Superior temporal gyrus (tissue), 1 donor: Measurements from ENCODE around the gene HSF2BP.
"Not testable (repeated sequence)": the region's sequence is repeated elsewhere in the genome, so short reads cannot be mapped to it uniquely, and the experiment has no call there.

Experiments used
- DNase-seq: peaks from one replicate; pipeline ENCODE4 v3.0.0-alpha.2; 2016; ENCODE audit errors: extremely low spot score

The HSF2BP gene

GRCh38 chr21:43659136-43660000 lies at the start of gene HSF2BP, which contains the start of gene RRP1B:
Gene HSF2BP (minus strand): TSS chr21:43659488. CDS start chr21:43658096, 1,392 bp downstream.
Gene RRP1B (plus strand): TSS chr21:43659560. CDS start chr21:43659665, 105 bp downstream.
- DNase-seq: peak; percentile 83

DNA sequence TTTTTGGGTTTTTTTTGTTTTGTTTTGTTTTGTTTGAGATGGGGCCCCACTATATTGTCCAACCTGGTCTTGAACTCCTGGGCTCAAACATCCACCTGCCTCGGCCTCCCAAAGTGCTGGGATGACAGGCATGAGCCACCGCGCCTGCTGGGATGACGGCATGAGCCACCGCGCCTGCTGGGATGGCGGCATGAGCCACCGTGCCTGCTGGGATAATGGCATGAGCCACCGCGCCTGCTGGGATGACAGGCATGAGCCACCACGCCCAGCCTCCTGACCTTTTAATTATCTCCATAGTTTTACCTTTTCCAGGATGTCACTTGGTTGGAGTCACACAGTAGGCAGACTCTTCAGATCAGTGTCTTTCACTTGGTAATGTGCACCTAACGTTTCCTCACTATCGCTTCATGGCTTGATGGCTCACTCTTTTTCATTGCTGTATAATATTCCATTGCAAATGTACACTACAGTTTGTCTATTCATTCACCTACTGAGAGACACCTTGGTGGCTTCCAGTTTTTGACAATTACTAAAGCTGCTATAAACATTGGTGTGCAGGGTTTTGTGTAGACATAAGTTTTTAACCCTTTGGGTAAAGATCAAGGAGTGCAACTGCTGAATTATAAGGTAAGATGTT lies 49.6 kb upstream of the HSF2BP start:
- no peak for DNase-seq

DNA sequence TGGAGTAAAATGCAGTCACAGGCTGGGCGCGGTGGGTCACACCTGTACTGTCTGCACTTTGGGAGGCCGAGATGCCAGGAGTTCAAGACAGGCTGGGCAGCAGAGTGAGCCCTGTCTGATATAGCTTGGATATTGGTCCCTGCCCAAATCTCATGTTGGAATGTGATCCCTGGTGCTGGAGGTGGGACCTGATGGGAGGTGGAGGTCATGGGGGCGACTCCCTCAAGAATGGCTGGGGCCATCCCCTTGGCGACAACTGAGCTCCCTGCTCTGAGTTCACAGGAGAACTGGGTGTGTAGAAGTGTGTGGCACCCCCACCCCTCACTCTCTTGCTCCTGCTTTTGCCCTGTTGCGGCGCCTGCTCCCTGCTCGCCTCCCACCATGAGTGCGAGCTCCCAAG lies 48.2 kb upstream of the HSF2BP start:
- no peak for DNase-seq

- no peak for DNase-seq
Observed at GRCh38 chr21:43703035-43703880, 44.0 kb upstream of the HSF2BP start.

DNA sequence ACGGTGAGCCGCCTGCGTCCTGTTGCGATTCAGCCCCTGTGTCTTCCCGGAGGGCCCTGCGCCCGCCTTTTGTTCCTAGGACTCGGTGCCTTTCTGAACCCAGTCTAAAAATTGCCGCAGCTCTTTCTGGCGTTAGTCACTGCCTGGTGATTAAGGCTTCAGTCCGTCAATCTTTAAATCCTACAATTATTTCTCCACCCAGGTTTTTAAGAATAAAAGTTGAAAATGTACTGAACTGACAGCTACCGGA lies 43.4 kb upstream of the HSF2BP start:
- no peak for DNase-seq

DNA sequence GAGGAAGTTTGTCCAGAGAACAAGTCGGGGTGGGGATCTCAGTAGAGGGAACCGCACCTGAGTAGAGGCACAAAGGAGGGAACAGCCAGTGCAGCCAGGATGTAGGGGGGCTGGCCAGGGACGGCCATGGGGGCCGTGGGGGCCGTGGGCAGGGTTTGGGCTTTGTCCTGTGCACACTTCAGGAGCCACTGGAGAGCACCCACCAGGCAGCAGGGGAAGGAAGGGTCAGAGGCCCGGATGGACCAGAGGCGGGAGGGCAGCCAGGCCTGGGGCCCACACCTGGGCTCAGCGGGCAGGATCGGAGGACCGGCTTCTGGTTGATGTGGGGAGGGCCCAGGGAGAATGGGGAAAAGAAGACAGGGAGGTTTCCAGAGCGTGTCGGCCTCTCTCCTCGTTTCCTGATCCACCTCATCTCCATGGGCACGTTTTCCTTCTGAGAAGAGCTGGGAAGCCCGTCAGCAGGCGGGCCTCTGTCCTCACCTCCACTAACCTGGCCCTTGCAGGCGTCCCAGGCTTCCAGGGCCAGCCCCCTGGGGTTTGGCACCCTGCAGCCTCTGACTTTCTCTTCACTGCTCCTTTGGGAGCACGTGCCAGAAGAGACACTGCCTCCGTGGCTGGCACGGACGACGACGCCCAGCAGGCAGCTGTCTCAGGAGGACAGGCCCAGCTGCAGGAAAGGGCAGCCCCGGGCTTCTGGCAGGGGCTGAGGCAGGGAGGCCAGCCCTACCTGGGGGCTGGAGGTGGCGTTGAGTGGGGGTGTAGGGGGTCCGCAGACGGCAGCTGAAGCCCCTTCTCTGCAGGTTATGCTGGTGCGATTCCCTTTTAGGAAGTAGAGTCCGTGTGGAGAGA lies 42.9 kb upstream of the HSF2BP start:
- DNase-seq: no peak

GRCh38 chr21:43699933-43700599 lies 40.8 kb upstream of the HSF2BP start:
- no peak for DNase-seq

GRCh38 chr21:43699492-43699777 lies 40.1 kb upstream of the HSF2BP start:
- DNase-seq: not testable (repeated sequence)

DNA sequence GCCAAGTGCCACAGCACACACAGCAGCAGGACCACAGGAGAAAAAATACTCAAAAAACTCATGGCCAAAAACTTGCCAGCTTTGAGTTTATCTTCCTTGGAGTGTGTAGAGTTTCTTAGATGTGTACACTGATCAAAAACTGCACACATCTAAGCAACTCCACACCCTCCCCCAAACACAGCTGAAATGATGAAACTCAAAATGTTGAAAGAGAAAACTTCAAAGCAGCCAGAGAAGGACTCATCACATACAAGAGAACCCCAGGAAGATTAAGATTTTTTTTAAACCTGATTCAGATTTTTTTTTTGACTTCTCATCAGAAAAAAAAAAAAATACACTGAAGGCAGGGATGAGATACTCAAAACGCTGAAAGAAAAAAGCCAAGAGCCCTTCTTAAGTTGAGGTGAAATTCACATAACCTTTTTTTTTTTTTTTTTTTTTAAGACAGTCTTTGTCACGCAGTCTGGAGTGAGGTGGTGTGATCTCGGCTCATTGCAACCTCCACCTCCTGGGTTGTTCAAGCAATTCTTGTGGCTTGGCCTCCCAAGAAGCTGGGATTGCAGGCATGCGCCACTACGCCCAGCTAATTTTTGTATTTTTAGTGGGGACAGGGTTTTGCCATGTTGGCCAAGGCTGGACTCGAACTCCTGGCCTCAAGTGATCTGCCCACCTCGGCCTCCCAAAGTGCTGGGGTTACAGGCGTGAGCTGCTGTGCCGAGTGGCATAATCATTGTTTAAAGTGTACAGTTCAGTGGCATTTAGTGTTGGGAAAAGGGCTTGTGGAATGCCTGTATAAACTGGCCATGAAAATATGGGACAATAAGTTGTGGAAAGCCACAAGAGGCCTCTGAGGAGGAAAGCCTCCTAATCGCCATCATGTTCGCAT lies 38.7 kb upstream of the HSF2BP start:
- no peak for DNase-seq

GRCh38 chr21:43696214-43696613 lies 36.9 kb upstream of the HSF2BP start:
- no peak for DNase-seq

GRCh38 chr21:43694437-43695079 lies 35.3 kb upstream of the HSF2BP start:
- no peak for DNase-seq

DNA sequence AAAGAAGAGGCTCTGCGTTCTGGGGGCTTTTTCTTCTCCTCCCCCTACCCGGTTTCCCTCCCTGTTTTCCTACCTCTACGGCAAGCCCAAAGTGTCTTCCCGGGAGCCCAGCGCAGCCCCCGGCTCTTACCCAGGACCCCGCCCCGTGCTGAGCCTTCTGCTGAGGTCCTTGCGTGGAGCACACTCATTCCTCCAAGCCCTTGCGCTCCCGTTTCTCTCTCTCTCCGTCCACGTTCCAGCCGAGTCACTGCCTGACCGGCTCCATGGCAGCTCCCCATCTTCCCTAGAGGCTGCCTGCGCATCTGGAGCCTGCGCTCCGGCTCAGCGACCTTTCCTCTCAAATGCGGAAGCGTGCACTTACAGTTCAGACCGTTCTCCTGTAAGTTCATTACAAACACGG lies 34.7 kb upstream of the HSF2BP start:
- no peak for DNase-seq

DNA sequence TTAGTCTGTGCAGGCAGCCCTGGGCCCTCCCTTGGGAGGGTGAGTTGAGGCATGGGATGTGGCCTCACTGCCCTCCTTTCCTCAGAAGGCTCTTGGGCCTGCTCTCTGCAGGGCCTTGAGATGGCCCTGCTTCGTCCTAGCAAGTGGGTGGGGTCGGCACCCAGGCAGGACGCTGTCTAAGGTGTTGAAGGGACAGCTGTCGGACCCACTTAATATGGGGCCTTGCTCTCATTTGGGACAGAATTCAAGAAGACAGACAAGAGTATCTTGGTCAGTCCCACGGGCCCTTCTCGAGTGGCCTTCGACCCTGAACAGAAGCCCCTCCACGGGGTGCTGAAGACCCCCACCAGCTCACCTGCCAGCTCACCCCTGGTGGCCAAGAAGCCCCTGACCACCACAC lies 33.7 kb upstream of the HSF2BP start:
- DNase-seq: no peak

DNA sequence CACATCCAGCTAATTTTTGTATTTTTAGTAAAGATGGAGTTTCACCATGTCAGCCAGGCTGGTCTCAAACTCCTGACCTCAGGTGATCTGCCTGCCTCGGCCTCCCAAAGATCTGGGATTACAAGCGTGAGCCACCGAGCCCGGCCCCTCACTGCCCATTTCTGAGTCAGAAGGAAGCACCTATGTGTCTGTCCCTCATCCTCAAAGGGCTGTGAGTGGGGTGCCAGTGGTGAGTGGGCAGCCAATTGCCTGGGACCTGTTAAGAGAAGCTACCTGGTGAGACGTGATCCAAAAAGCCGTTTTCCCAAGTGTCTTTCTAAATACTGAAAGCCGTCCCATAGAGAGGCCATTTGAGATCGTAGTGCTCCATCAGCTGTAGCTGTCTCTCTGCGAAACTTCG lies 32.5 kb upstream of the HSF2BP start:
- DNase-seq: no peak

DNA sequence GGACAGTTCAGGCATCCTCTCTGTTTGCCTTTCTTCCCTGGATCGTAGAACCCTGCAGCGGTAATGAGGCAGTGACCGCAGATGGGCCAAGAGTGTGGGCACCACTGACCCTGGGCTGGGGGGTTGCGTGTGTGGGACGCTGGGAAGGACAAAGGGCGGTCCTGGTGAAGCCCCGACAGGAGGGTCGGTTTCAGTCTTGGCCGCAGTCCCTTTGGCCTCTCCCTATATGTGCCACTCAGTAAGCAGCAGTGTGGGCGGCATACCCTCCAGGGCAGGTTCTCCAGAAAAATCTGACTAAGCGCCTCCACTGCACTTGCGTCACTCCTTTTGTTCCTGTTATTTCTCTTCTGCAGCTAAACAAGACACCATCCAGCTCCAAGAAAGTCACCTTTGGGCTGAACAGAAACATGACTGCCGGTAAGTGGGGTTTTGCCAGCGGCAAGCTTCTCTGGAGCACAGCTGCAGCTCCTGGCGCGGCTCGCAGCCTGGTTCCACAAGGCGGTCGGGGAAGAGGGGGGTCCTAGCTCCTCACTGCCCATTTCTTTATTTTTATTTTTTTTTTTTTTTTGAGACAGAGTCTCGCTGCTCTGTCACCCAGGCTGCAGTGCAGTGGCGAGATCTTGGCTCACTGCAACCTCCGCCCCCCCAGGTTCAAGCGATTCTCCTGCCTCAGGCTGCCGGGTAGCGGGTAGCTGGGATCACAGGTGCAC lies 32.0 kb upstream of the HSF2BP start:
- no peak for DNase-seq

DNA sequence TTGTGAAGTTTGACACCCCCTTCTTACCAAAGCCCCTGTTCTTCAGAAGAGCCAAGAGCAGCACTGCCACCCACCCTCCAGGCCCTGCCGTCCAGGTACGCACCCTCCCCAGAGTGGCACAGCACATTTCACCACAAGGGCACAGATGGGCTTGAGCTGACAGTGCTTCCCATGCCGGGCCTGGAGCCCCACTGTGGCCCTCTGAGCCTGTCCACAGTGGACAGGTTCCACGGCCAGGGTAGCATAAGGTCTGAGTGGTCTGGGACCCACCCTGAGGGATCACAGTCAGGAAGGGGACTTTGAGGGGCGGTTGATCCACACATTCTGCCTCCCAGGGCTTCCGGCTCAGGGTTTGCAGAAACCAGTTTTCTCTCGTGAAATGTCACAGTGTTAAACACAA lies 31.1 kb upstream of the HSF2BP start:
- no peak for DNase-seq

DNA sequence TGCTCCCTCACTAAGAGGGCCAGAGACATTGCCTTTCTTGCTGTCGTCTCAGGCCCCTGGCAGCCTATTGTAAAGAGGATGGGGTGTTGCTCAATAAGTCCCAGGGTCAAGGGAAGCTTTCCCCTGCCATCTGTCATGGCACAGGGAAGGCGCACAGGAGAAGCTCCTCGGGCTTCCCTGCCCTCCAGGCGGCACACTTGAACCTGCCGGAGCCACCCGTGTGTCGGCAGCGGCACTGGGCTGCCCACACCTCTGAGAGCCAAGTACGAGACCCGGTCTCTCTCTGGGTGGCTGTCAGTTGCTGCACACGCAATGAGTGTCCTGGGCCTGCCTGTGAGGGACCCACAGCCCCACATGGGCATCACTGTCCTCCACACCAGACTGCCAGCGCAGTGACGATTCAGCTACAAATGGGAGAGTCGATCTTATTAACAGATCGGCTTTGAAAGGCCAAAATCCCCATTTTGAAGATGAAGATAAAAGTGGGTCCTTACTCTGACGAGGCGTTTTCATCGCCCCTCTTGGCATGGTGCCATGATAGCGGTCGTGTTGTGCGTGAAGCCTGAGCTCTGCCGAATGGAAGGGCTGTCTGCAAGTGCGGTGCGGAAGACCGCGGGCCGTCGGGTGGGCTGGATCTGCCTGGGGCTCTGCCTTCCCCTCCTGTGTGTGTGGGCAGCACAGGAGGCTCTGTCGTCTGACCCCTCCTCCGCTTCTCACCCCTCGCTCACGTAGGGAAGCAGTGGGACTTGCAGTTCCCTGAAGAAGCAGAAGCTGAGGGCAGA lies 30.5 kb upstream of the HSF2BP start:
- no peak for DNase-seq

DNA sequence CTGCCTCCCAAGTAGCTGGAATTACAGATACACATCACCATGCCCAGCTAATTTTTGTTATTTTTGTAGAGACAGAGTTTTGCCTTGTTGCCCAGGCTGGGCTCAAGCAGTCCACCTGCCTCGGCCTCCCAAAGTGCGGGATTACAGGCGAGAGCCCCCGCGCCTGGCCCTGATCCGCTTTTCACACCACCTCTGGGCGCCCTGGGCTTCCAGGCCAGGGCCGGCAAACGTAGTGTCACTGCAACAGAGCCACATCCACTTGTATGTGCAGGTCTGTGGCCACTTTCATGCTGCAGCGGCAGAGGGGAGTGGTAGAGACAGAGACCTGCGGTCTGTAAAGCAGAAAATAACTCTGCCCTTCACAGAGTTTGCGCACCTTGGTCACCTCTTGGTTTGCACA lies 29.6 kb upstream of the HSF2BP start:
- no peak for DNase-seq
